B cell (primary cell): ENCODE measurements around the gene OR2T10. TPM values are rescaled to one million over a fixed set of nuclear protein-coding genes. Genes with fewer than 3 reads are reported as not detected.

Source experiments
- ATAC-seq: fragments of 200-7000 bp; cut with Tn5 transposase; one replicate; pipeline ENCODE4 v1.10.0; 2021; ENCODE audit warnings: low read depth, mild to moderate bottlenecking, moderate number of reproducible peaks, moderate library complexity
- CTCF ChIA-PET: fragments of 350-600 bp; sonication (Branson Sonifier 250); formaldehyde crosslinking; loops from one replicate; lab custom pipeline; 2021; ENCODE audit warnings: antibody characterized with exemption, inconsistent platforms; lab: Charles Lee
- POLR2A ChIA-PET: fragments of 350-600 bp; sonication (Branson Sonifier 250); formaldehyde crosslinking; loops from one replicate; lab custom pipeline; 2021; ENCODE audit warnings: antibody characterized with exemption; lab: Charles Lee
- DNase-seq: peaks from one replicate; pipeline ENCODE4 v3.0.0; 2013
- H2AFZ ChIP-seq: 2 replicates; pipeline ENCODE4 v1.6.1; 2012; ENCODE audit warnings: mild to moderate bottlenecking, low read depth, low read length; ENCODE audit not compliant: insufficient read depth, poor library complexity, severe bottlenecking
- H3K27ac ChIP-seq, 2 donors: 1 replicate in 1 of 2; 2 replicates in 1 of 2; pipeline ENCODE4 v1.5.1; 2012 to 2013; ENCODE audit warnings: low read length in 2 of 2, mild to moderate bottlenecking in 2 of 2, moderate library complexity in 1 of 2
- H3K27me3 ChIP-seq, 4 experiments: fragments of 200-600 bp in 1 of 4; sonication (generic) in 1 of 4; replicated peaks in 1 of 4; 1 replicate in 2 of 4; 2 replicates in 2 of 4; pipeline versions ENCODE4 v1.6.1 to v1.7.0; 2013 to 2016; ENCODE audit warnings: low read length in 3 of 4, mild to moderate bottlenecking in 2 of 4, mixed read lengths in 1 of 4, moderate library complexity in 1 of 4; ENCODE audit not compliant: insufficient read depth in 4 of 4, control insufficient read depth in 3 of 4; ENCODE audit errors: control extremely low read depth in 1 of 4
- H3K36me3 ChIP-seq, 2 experiments: replicated peaks in 1 of 2; 1 replicate in 1 of 2; 2 replicates in 1 of 2; pipeline versions ENCODE4 v1.6.1 to v1.7.1; 2013; ENCODE audit warnings: low read length in 1 of 2; ENCODE audit not compliant: insufficient read depth in 2 of 2, control insufficient read depth in 1 of 2; ENCODE audit errors: control extremely low read depth in 1 of 2, extremely low read depth in 1 of 2
- H3K4me1 ChIP-seq, 2 donors: fragments of 200-600 bp in 1 of 2; sonication (generic) in 1 of 2; 1 replicate in 1 of 2; 2 replicates in 1 of 2; pipeline versions ENCODE4 v1.5.1 to v1.6.1; 2013 to 2017; ENCODE audit warnings: low read length in 2 of 2; ENCODE audit not compliant: control insufficient read depth in 2 of 2, insufficient read depth in 2 of 2
- H3K4me2 ChIP-seq: replicated peaks from 2 replicates; pipeline ENCODE3; 2012; ENCODE audit warnings: mild to moderate bottlenecking, low read depth, low read length; ENCODE audit not compliant: poor library complexity, severe bottlenecking
- H3K4me3 ChIP-seq, 5 experiments: fragments of 200-600 bp in 1 of 5; sonication (generic) in 1 of 5; 1 replicate in 3 of 5; 2 replicates in 2 of 5; pipeline versions ENCODE4 v1.5.1 to v1.7.0; 2011 to 2016; ENCODE audit warnings: low read length in 4 of 5, mild to moderate bottlenecking in 4 of 5, low read depth in 2 of 5, control low read depth in 1 of 5, moderate library complexity in 1 of 5; ENCODE audit not compliant: insufficient read depth in 1 of 5; ENCODE audit errors: control extremely low read depth in 1 of 5, extremely low read depth in 1 of 5
- H3K79me2 ChIP-seq: fragments of 200-600 bp; sonication (generic); one replicate; pipeline ENCODE4 v1.6.0; 2016; ENCODE audit warnings: low read length; ENCODE audit not compliant: control insufficient read depth, insufficient read depth
- H3K9ac ChIP-seq: fragments of 200-600 bp; sonication (generic); 2 replicates; pipeline ENCODE4 v1.6.1; 2017; ENCODE audit warnings: mild to moderate bottlenecking, low read length, moderate library complexity
- H3K9me3 ChIP-seq, 3 donors: one replicate each; pipeline versions ENCODE4 v1.6.1 to v1.7.1; 2013; ENCODE audit warnings: low read length in 2 of 3; ENCODE audit not compliant: control insufficient read depth in 2 of 3, insufficient read depth in 1 of 3; ENCODE audit errors: control extremely low read depth in 1 of 3
- H4K20me1 ChIP-seq: 2 replicates; pipeline ENCODE4 v1.6.0; 2012; ENCODE audit warnings: mild to moderate bottlenecking, low read length; ENCODE audit not compliant: insufficient read depth, control insufficient read depth, poor library complexity, severe bottlenecking
- H3K27ac Mint-ChIP-seq: one replicate; pipeline ENCODE4 v1.8.0; 2021; ENCODE audit warnings: mixed read lengths
- H3K27me3 Mint-ChIP-seq: one replicate; pipeline ENCODE4 v1.8.0; 2021; ENCODE audit warnings: mixed read lengths
- H3K4me1 Mint-ChIP-seq: one replicate; pipeline ENCODE4 v1.8.0; 2021; ENCODE audit warnings: mixed read lengths
- H3K4me3 Mint-ChIP-seq: one replicate; pipeline ENCODE4 v1.8.0; 2021; ENCODE audit warnings: mixed read lengths
- H3K9me3 Mint-ChIP-seq: one replicate; pipeline ENCODE4 v1.8.0; 2022; ENCODE audit warnings: mixed read lengths; ENCODE audit not compliant: insufficient read depth
- CTCF ChIP-seq: fragments of 200-600 bp; IDR thresholded peaks from one replicate; pipeline ENCODE4 v1.8.0; 2022; ENCODE audit warnings: antibody characterized with exemption, mild to moderate bottlenecking
- EZH2 ChIP-seq: IDR thresholded peaks from 2 replicates; pipeline ENCODE4 v1.6.1; 2012; ENCODE audit warnings: borderline replicate concordance, low read depth, mild to moderate bottlenecking, moderate library complexity, low read length; ENCODE audit not compliant: insufficient read depth, poor library complexity, severe bottlenecking
- WGBS: methylation state at CpG from one replicate; pipeline ENCODE4 v1.1.5; 2013; ENCODE audit warnings: missing lambda C conversion rate; ENCODE audit not compliant: insufficient coverage; 5-methylcytosine and 5-hydroxymethylcytosine counted together
- intact Hi-C: fragments of 100-400 bp; cut with micrococcal nuclease; formaldehyde crosslinking; loops from one replicate; pipeline ENCODE4 v1.10.0; 2022
- polyA plus RNA-seq: library from polyadenylated mRNA; depleted of rRNA; stranded (reverse); fragments of >200 nt; gene quantifications from 2 replicates; pipeline ENCODE4 v1.2.3, GENCODE V29; 2012
- total RNA-seq, 2 donors: library from RNA; stranded (reverse); fragments of 120-200 nt in 1 of 2; gene quantifications; 1 replicate in 1 of 2; 2 replicates in 1 of 2; pipeline versions ENCODE4 v1.2.3 to v1.2.4, GENCODE V29; 2013 to 2022

Gene OR2T10
- total and polyA plus RNA-seq, 2 donors (not counting 1 experiment from before 2014, with no cell fraction given): 0.27 to 2.5 TPM

GRCh38 chr1:248613742-248614141, 16.2 kb upstream of the OR2T10 start:
- H3K27ac ChIP-seq: no peak overlapping the region
- no peaks in the 10 kb centered on the region for H3K4me1 Mint-ChIP-seq
- no peaks in the 10 kb centered on the region for H3K36me3 ChIP-seq
- no peaks in the 10 kb centered on the region for H4K20me1 ChIP-seq
- H3K9me3 ChIP-seq: no peaks in the 10 kb centered on the region
- H3K9ac ChIP-seq: no peak overlapping the region
- peaks cover 4% of the 10 kb centered on the region for H3K79me2 ChIP-seq
- TF ChIP-seq EZH2: no peak
- TF ChIP-seq CTCF: no peak
- H3K27ac Mint-ChIP-seq: no peak overlapping the region
- no peak overlapping the region for H2AFZ ChIP-seq
- POLR2A ChIA-PET: interaction anchor here (0.6 kb wide), 1 partner anchor 206 kb away, joined by 4 read pairs; no protein-coding TSS in a partner anchor
- no peak for DNase-seq
- H3K27me3 ChIP-seq: no peaks in the 10 kb centered on the region
- no peak overlapping the region for H3K4me3 ChIP-seq
- no peaks in the 10 kb centered on the region for H3K27me3 Mint-ChIP-seq
- no peaks in the 10 kb centered on the region for H3K4me1 ChIP-seq
- CTCF ChIA-PET: interaction anchor here (0.8 to 15.1 kb wide), 5 partner anchors 8 to 192 kb away, joined by 3 to 315 read pairs (median 5); no protein-coding TSS in a partner anchor
- H3K9me3 Mint-ChIP-seq: no peaks in the 10 kb centered on the region
- no CpG with 5 or more reads among the region's 1 CpG for WGBS
- no peak for ATAC-seq
- intact Hi-C loops: loop anchor here (10.0 kb wide), 1 partner anchor 369 kb away; no protein-coding TSS in a partner anchor
- no peak overlapping the region for H3K4me2 ChIP-seq
- no peak overlapping the region for H3K4me3 Mint-ChIP-seq

GRCh38 chr1:248611883-248612414, 14.4 kb upstream of the OR2T10 start:
- intact Hi-C loops: loop anchor here (10.0 kb wide), 1 partner anchor 367 kb away; no protein-coding TSS in a partner anchor
- H4K20me1 ChIP-seq: no peaks in the 10 kb centered on the region
- DNase-seq (no peak), ATAC-seq (no peak)
- H3K4me3 Mint-ChIP-seq: no peak overlapping the region
- TF ChIP-seq EZH2 (no peak), CTCF (no peak)
- no peaks in the 10 kb centered on the region for H3K4me1 Mint-ChIP-seq
- no peaks in the 10 kb centered on the region for H3K27me3 Mint-ChIP-seq
- no peaks in the 10 kb centered on the region for H3K27me3 ChIP-seq
- ChIA-PET POLR2A (no interaction called here), CTCF (interaction anchor here (0.9 to 15.1 kb wide), 2 partner anchors 19 to 194 kb away, joined by 3 to 315 read pairs; no protein-coding TSS in a partner anchor)
- no peaks in the 10 kb centered on the region for H3K36me3 ChIP-seq
- no peak overlapping the region for H3K27ac Mint-ChIP-seq
- H2AFZ ChIP-seq: no peak overlapping the region
- H3K27ac ChIP-seq: no peak overlapping the region
- 93% methylated on average over 4 of the region's 4 CpGs for WGBS
- no peaks in the 10 kb centered on the region for H3K4me1 ChIP-seq
- H3K9ac ChIP-seq: no peak overlapping the region
- H3K9me3 ChIP-seq: no peaks in the 10 kb centered on the region
- no peak overlapping the region for H3K4me3 ChIP-seq
- peaks cover 4% of the 10 kb centered on the region for H3K79me2 ChIP-seq
- H3K4me2 ChIP-seq: no peak overlapping the region
- no peaks in the 10 kb centered on the region for H3K9me3 Mint-ChIP-seq
